Caki2 (cell line): ENCODE data around the gene ATAT1. TPM values are rescaled to one million over a fixed set of nuclear protein-coding genes. Genes with fewer than 3 reads are reported as not detected.
"Not testable (repeated sequence)": the region's sequence is repeated elsewhere in the genome, so short reads cannot be mapped to it uniquely, and the experiment has no call there.

ENCODE experiments used
- DNase-seq: peaks from one replicate; pipeline ENCODE4 v3.0.0-alpha.2; 2015; ENCODE audit warnings: low read depth
- in situ Hi-C: cut with HindIII; loops from 2 replicates; pipeline ENCODE4 v1.10.0; 2016; ENCODE audit warnings: low sequenced_read_pairs, low pct_unique_long_range_greater_than_20kb, mixed read lengths
- total RNA-seq: library from RNA; depleted of rRNA; stranded (reverse); fragments of >200 nt; shearing (Covaris generic); gene quantifications from 2 replicates; pipeline ENCODE4 v1.2.3, GENCODE V29; 2014; ENCODE audit warnings: low replicate concordance

ATAT1 gene
- total RNA-seq, 1 experiment from 2014 or later = 4.6 TPM

- in situ Hi-C loops = no loop called here
- DNase-seq = no peak
Observed at GRCh38 chr6:30643656-30644055, 17.0 kb downstream of the ATAT1 start.

- no peak for DNase-seq
- in situ Hi-C loops = no loop called here
Observed at GRCh38 chr6:30644769-30645168, 18.1 kb downstream of the ATAT1 start.

- in situ Hi-C loops = no loop called here
- no peak for DNase-seq
Observed at GRCh38 chr6:30645989-30646388, 19.3 kb downstream of the ATAT1 start.

DNA sequence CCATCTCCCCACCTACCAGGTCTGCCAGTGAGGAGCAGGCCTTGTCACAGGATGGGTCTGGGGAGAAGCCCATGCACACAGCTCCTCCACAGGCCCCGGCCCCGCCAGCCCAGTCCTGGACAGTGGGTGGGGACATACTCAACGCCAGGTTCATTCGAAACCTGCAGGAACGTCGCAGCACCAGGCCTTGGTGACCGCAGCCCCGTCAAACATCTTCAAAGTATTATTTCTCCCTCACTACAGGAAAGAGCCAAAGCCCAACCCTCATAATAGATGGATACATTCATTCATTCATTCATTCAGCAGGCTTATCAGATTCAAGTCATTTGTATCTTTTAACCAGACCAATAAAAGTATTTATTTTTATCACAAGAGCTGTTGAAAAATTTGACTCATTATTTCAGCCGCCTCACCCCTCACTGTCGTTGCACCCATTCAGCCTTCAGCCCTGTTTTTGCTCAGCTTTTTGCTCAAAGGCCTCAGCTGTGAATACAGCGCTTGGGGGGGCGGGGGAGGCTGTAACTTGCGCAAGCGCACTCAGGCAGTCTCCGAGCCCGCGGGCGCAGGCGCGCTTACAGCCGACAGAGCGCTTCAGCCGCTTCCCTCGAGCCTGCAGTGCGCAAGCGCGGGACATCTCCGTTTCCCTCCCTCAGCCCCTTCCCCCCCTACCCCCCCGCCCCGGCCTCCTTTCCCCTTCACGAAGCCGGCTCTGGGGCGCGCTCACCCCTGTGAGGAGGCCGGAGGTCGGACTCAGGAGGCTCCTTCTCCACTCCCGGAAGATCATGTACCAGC lies 20.0 kb downstream of the ATAT1 start, which contains the start of gene C6orf136:
TSS of gene C6orf136 (plus strand) at position 684 of the 792 bp plus-strand sequence. CDS start at position 783, 99 bp downstream.
- peak; percentile 78 for DNase-seq
- in situ Hi-C loops = no loop called here

GRCh38 chr6:30647242-30648116 lies 20.8 kb downstream of the ATAT1 start:
- in situ Hi-C loops = no loop called here
- peak; percentile 76 for DNase-seq

GRCh38 chr6:30651143-30651542 lies 24.5 kb downstream of the ATAT1 start:
- DNase-seq = no peak
- in situ Hi-C loops = no loop called here

GRCh38 chr6:30654798-30655742 lies 28.4 kb downstream of the ATAT1 start:
- DNase-seq = no peak
- in situ Hi-C loops = no loop called here

- DNase-seq = no peak
- in situ Hi-C loops = no loop called here
Observed at GRCh38 chr6:30655743-30656094, 29.0 kb downstream of the ATAT1 start.

GRCh38 chr6:30656513-30656912 lies 29.8 kb downstream of the ATAT1 start:
- in situ Hi-C loops = no loop called here
- no peak for DNase-seq

- no peak for DNase-seq
- in situ Hi-C loops = no loop called here
Observed at GRCh38 chr6:30657454-30657853, 30.8 kb downstream of the ATAT1 start.

DNA sequence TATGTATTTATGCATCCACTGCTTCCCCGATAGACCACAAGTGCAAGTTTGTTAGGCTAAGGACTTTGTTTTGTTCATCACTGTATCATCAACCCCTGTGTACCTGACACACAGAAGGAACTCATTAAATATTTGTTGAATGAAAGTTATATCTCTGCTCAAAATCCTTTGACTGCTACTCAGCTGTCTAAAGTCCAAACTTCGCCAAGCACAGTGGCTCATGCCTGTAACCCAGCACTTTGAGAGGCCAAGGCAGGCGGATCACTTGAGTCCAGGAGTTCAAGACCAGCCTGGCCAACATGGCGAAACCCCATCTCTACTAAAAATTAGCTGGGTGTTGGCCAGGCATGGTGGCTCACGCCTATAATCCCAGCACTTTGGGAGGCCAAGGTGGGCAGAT lies 31.2 kb downstream of the ATAT1 start:
- in situ Hi-C loops, DNase-seq: not testable (repeated sequence)

DNA sequence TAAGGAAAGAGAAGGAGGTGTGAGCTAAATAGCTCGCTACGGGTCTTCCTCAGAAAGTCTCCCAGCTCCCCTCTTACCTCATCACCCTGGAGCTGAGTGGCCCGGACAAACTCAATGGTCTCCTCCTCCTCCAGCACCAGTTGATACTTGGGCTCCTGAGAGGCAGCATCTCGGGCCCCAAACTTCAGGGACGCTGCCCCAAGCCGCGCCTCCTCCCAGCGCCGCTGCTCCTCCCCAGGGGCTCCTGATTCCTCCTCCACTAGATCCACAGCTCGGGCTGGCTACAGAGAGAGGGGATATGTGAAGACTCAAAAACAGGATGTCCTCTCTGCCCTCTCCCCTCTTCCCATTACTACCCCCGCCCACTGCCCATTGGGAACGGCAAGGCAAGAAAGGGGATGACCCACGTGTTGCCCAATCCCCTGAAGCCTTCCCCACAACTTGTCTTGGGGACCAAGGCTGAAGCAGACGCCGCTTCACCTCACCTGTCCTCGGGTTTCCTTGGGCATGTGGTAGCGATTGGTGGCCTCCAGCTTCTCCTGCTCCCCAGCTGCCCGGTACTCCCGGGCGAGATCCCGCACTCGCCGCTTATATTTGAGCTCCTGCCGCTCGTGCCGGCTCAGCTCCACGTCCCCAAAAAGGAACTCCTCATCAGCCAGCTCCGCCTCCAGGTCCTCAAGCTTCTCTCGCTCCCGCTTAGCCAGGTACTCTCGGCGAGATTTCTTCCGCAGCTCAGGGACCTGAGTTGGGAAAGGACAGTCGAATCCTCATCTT lies 38.5 kb downstream of the ATAT1 start:
- no peak for DNase-seq
- in situ Hi-C loops = no loop called here

DNA sequence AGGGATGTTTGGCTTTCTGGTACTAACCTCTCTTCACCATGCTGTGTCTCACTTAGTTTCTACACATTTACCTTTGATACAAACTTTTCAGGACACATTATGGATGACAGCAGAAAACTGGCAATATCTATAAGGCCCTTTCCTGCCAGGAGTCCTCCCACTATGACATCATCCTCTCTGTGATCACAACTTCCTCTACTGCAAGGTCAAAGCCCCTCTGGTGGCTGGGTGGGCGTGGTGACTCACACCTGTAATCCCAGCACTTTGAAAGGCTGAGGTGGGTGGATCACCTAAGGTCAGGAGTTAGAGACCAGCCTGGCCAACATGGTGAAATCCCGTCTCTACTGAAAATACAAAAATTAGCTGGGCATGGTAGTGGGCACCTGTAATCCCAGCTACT lies 39.6 kb downstream of the ATAT1 start:
- DNase-seq, in situ Hi-C loops: not testable (repeated sequence)

GRCh38 chr6:30670760-30671527 lies 44.3 kb downstream of the ATAT1 start:
- in situ Hi-C loops = no loop called here

DNA sequence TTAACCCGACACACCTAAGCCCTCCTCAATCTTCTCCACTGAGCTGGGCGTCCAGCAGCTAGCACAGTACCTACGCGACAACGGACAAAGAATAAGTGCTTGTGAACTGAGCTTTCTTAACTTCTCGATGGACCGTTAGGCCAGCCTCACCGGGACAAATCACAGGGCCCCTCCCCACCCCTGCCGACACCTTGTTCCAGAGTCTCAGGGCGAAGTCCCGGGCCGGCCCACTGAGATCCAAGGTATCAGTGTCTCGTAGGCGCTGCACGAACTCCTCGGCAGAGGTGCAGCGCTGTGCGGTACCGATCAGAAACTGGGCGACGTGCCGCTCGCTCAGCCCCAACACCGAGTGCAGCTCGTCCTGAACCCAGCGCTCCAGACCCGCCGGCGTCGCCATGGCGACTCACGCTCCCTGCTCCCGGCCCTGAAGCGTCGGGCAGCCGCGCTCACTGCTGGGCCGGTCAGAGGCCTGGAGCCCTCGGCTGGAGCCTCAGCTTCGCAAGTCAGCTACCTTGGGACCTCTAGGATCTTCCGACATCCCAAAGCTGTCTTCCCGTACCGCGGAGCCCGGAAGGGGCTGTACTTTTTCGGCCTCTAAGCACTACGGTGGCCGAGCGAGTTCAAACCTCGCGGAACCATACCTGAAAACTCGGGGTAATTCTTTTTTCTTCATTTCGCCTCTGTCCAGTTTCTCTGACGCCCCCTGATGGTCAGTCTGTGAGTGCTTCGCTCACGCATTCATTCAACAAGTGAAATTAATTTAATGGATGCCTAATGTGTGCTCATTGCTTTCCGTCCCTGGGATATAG lies 46.0 kb downstream of the ATAT1 start, which contains the start of gene DHX16:
TSS of gene DHX16 (minus strand) at position 562 of the 809 bp plus-strand sequence. CDS start at position 397, 165 bp downstream.
- peak; percentile 94 for DNase-seq
- in situ Hi-C loops = no loop called here

More at GRCh38 chr6:30670760-30671527, 44.3 kb downstream of the ATAT1 start:
- DNase-seq = no peak

GRCh38 chr6:30676660-30677285 lies 50.1 kb downstream of the ATAT1 start:
- DNase-seq = no peak
- in situ Hi-C loops = no loop called here
